ENCODE measurements around the gene MYL7.

MYL7 gene

GRCh38 chr7:44100458-44101302 lies 40.5 kb downstream of the MYL7 start:
- no peak for DNase-seq (ENCODE audit: low read depth)

DNA sequence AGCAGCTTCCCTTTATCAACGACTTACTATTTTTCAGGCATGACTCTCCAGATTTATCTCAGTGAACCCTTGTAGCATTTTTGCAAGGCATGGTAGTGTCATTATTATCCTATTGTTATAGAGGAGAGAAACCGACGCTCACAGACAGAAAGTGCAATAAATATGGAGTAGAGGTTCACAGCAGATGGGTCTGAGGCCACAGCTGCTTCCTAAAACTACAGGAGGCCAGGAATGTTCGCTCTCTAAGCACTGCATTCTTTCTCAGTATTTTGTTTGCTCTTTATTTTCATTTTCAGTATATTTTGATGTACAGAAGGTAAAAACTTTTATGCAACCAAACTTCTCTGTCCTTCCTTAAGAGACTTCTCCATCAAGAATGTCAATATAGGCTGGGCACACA lies 41.5 kb downstream of the MYL7 start:
- DNase-seq (ENCODE audit: low read depth), result no peak

DNA sequence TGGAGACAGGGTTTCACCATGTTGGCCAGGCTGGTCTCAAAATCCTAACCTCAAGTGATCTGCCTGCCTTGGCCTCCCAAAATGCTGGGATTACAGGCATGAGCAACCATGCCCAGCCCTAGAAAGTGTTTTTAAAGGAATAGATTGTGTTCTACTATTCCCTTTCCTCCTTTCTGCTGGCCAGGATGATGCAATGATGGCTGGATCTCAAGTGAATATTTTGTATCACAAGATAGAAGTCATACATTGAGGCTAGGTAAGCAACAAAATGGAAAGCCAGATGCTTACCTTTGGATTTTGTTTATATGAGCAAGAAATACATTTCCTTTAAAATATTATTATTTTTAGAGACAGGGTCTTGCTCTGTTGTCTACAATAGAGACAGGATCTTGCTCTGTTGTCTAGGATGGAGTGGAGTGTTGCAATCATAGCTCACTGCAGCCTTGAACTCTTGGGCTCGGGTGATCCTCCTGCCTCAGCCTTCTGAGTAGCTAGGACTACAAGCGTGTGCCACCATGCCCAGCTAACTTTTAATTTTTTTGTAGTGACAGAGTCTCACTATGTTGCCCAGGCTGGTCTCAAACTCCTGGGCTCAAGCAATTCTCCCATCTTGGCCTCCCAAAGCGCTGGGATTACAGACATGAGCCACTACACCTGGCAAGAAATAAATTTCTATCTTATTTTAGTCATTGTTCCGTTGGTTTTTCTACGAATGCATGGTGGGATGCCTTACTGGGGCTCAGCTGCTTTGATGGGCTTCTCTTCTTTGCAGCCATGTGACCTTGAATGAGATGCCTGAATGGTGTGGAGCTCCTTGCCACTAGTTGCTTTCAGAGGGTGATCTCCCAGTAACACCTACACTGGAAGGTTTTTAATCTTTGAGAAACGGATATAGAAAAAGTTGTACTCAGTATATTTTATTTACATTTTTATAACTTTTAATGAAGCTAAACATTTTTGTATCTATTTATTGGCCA lies 42.8 kb downstream of the MYL7 start:
- no peak for DNase-seq (ENCODE audit: low read depth)

- DNase-seq (ENCODE audit: low read depth), result no peak
Observed at GRCh38 chr7:44097064-44097932, 43.8 kb downstream of the MYL7 start.

DNA sequence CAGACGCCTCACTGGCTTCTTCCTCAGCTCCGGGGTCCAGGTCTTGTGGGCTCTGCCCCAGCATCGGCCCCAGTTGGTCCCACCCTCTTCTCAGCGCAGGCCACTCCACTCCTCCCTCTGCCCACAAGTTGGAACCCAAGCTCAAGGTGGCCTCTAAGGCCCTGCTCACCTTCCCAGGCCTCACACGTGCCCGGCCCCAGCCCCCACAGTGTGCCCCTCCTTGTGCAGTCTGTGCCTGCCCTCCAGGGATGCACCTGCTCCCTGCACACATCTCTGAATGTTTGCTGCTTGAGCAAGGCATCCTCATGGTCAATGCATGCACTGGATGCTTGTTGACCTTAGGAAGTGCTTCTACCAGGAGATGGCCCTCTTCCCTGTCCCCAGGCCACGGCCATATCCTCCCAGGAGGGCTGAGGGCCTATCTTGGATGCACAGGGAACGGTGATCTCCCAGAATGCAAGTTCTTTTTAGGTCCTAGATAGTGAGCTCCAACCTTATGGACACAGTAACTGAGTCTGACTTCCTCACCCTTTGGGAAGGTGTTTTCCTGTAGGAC lies 44.7 kb downstream of the MYL7 start:
- no peak for DNase-seq (ENCODE audit: low read depth)

DNA sequence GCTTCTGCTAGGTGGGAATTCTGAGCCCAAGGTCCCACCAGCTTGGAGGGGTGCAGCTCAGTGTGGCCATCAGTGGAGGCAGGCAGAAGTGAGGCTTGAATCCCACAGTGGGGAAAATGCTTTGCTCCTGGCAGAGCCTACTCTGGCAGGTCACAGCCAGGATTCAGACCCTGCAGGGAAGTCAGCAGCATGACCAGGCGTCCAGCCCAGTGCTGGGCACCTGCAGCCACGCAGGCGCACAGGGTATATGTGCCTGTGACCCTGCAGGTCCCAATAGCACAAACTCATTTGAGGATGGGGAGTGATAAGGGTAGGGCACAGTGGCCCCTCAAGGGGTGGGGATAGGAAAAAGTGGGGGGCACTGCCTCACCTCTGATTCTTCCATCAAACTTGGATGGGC lies 45.4 kb downstream of the MYL7 start:
- no peak for DNase-seq (ENCODE audit: low read depth)

- no peak for DNase-seq (ENCODE audit: low read depth)
Observed at GRCh38 chr7:44094883-44095592, 46.1 kb downstream of the MYL7 start.

DNA sequence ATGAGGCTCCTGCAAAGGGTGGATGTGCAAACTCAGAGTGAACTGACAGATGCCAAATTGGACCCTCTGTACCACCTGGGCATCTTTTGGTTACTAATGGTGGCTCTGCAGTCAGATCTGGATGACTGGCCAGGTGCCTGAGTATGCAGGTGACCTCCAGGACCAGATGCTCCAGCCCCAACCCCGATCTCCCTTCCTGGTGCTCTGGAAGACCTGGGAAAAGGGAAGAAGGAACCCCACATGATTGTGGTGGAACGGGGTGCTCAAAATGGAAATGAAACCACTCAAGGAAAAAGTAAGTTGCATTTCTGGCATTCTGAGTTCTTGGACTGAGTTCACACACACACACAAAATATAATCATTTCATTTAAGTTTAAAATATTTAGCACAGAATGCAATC lies 46.8 kb downstream of the MYL7 start:
- no peak for DNase-seq (ENCODE audit: low read depth)

- no peak for DNase-seq (ENCODE audit: low read depth)
Observed at GRCh38 chr7:44093102-44093641, 48.0 kb downstream of the MYL7 start.

All from HS-5 (cell line).